ENCODE data around the gene ZFP36L1. TPM values are rescaled to one million over a fixed set of nuclear protein-coding genes. Genes with fewer than 3 reads are reported as not detected.

Gene ZFP36L1
- total and polyA plus RNA-seq, 2 of the 13 experiments (the other 11 are each of a cell fraction or from before 2014, with no cell fraction given): 7.4 to 10.2 TPM

DNA sequence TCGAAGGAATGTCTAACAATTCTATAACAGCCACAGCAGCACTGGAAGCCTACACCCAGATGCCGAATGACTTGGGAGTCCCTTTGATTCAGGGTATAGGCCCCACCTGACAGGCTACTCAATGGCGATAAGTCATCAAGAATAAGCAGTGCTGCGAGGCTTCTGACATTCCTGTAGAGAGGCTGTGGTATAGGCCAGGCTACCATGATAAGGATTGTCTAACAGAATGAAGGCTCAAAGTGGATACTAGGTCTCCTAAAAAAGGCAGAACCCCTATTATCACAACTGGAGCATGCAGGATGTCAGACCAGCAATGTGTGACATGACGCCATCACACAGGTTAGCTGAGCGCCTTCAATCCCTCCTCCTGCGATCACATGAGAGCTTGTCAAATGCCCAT, 53.2 kb downstream of the ZFP36L1 start (continued):
- TF ChIP-seq, protein P1, sequence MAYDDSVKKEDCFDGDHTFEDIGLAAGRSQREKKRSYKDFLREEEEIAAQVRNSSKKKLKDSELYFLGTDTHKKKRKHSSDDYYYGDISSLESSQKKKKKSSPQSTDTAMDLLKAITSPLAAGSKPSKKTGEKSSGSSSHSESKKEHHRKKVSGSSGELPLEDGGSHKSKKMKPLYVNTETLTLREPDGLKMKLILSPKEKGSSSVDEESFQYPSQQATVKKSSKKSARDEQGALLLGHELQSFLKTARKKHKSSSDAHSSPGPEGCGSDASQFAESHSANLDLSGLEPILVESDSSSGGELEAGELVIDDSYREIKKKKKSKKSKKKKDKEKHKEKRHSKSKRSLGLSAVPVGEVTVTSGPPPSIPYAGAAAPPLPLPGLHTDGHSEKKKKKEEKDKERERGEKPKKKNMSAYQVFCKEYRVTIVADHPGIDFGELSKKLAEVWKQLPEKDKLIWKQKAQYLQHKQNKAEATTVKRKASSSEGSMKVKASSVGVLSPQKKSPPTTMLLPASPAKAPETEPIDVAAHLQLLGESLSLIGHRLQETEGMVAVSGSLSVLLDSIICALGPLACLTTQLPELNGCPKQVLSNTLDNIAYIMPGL (CRISPR knock-in tag; IDR thresholded peaks at IDR 0.05; ENCODE audit: borderline replicate concordance in 1 of 2, low read depth in 1 of 2): no peak
- no peak for TF ChIP-seq MTF1 (CRISPR knock-in tag; IDR thresholded peaks at IDR 0.05)
- TF ChIP-seq, protein P2, sequence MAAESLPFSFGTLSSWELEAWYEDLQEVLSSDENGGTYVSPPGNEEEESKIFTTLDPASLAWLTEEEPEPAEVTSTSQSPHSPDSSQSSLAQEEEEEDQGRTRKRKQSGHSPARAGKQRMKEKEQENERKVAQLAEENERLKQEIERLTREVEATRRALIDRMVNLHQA (CRISPR knock-in tag; IDR thresholded peaks at IDR 0.05): no peak

DNA sequence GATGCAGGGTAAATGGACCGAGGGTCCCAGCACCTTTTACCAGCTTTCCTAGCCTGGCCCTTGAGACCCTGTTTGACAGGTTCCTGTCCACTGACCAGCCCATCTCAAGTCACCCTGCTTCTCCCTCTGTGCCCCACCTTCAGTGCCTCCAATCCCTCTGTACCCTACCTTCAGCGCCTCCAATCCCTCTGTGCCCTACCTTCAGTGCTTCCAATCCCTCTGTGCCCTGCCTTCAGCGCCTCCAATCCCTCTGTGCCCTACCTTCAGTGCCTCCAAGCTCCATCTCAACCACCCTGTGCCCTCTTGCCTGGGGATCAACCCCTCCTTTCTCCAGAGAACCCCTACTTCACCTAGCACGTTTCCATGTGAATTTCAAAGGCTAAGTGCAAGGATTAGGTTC, 54.3 kb downstream of the ZFP36L1 start:
- H3K4me2 ChIP-seq (ENCODE audit: low read depth, low read length): no peak overlapping the region
- intact Hi-C loops (cut with micrococcal nuclease; ENCODE audit: unreplicated experiment): no loop called here
- no peak for FAIRE-seq
- no peak overlapping the region for H2AFZ ChIP-seq (ENCODE audit: low read length)
- H3K27ac ChIP-seq (ENCODE audit: extremely low read length, insufficient read depth, low read length): no peak overlapping the region
- no peaks in the 10 kb centered on the region for H3K79me2 ChIP-seq (ENCODE audit: insufficient read depth, low read length)
- H3K36me3 ChIP-seq (replicated peaks in 1 of 2; ENCODE audit: control insufficient read depth in 1 of 2, insufficient read depth in 2 of 2, low read length in 2 of 2): no peaks in the 10 kb centered on the region
- H4K20me1 ChIP-seq (ENCODE audit: insufficient read depth, low read length): no peaks in the 10 kb centered on the region
- H3K4me1 ChIP-seq (ENCODE audit: insufficient read depth, low read length): peaks cover 28% of the 10 kb centered on the region
- no peak for DNase-seq (ENCODE audit: low spot score)
- no peaks in the 10 kb centered on the region; a peak in 1 of 5 replicates for H3K27me3 ChIP-seq (ENCODE audit: control insufficient read depth in 1 of 2, insufficient read depth in 2 of 2, low read length in 2 of 2)
- no peak overlapping the region for H3K9ac ChIP-seq (ENCODE audit: insufficient read depth, low read depth, low read length)
- in situ Hi-C loops (cut with HindIII; ENCODE audit: extremely low pct_ligation_motif_present, low pct_unique_long_range_greater_than_20kb): no loop called here
- peaks cover 5% of the 10 kb centered on the region; the same call in 1 of the 2 replicates for H3K9me3 ChIP-seq (ENCODE audit: low read length)
- ATAC-seq: no peak
- BruUV-seq (replicated peaks): no TSS peak
- ChIA-PET CTCF (ENCODE audit: low intra/inter-chr PET ratio, low total read pairs) (no interaction called here), POLR2A (no interaction called here)
- 35% methylated on average over 4 of the region's 4 CpGs for WGBS (ENCODE audit: low lambda C conversion rate)
- no peak overlapping the region for H3K4me3 ChIP-seq (replicated peaks in 1 of 3; ENCODE audit: insufficient read depth in 1 of 3, low read depth in 2 of 3, low read length in 3 of 3)
- TF ChIP-seq, protein P3, sequence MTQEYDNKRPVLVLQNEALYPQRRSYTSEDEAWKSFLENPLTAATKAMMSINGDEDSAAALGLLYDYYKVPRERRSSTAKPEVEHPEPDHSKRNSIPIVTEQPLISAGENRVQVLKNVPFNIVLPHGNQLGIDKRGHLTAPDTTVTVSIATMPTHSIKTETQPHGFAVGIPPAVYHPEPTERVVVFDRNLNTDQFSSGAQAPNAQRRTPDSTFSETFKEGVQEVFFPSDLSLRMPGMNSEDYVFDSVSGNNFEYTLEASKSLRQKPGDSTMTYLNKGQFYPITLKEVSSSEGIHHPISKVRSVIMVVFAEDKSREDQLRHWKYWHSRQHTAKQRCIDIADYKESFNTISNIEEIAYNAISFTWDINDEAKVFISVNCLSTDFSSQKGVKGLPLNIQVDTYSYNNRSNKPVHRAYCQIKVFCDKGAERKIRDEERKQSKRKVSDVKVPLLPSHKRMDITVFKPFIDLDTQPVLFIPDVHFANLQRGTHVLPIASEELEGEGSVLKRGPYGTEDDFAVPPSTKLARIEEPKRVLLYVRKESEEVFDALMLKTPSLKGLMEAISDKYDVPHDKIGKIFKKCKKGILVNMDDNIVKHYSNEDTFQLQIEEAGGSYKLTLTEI (CRISPR knock-in tag; conservative IDR thresholded peaks at IDR 0.05): no peak
- TF ChIP-seq PAX8 (CRISPR knock-in tag; IDR thresholded peaks at IDR 0.05; ENCODE audit: borderline replicate concordance) (no peak), SAFB2 (CRISPR knock-in tag; IDR thresholded peaks at IDR 0.05; ENCODE audit: borderline replicate concordance, low read depth) (no peak), KDM4B (CRISPR knock-in tag; IDR thresholded peaks at IDR 0.05) (no peak), ZNF557 (CRISPR knock-in tag; IDR thresholded peaks at IDR 0.05) (no peak), SP2 (CRISPR knock-in tag; IDR thresholded peaks at IDR 0.05) (no peak), SMAD1 (CRISPR knock-in tag; IDR thresholded peaks at IDR 0.05; ENCODE audit: borderline replicate concordance, low read depth) (no peak), ZMYM3 (CRISPR knock-in tag; IDR thresholded peaks at IDR 0.05) (no peak), ZNF562 (CRISPR knock-in tag; IDR thresholded peaks at IDR 0.05; ENCODE audit: borderline replicate concordance) (no peak), FOXA3 (CRISPR knock-in tag; IDR thresholded peaks at IDR 0.05) (no peak), DNMT1 (CRISPR knock-in tag; IDR thresholded peaks at IDR 0.05) (no peak), KLF9 (CRISPR knock-in tag; IDR thresholded peaks at IDR 0.05; ENCODE audit: low read depth) (no peak), ZNF83 (CRISPR knock-in tag; IDR thresholded peaks at IDR 0.05; ENCODE audit: borderline replicate concordance) (no peak)
- TF ChIP-seq, protein P4, sequence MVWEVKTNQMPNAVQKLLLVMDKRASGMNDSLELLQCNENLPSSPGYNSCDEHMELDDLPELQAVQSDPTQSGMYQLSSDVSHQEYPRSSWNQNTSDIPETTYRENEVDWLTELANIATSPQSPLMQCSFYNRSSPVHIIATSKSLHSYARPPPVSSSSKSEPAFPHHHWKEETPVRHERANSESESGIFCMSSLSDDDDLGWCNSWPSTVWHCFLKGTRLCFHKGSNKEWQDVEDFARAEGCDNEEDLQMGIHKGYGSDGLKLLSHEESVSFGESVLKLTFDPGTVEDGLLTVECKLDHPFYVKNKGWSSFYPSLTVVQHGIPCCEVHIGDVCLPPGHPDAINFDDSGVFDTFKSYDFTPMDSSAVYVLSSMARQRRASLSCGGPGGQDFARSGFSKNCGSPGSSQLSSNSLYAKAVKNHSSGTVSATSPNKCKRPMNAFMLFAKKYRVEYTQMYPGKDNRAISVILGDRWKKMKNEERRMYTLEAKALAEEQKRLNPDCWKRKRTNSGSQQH (CRISPR knock-in tag; IDR thresholded peaks at IDR 0.05; ENCODE audit: low read depth): no peak
- TF ChIP-seq, protein P5, sequence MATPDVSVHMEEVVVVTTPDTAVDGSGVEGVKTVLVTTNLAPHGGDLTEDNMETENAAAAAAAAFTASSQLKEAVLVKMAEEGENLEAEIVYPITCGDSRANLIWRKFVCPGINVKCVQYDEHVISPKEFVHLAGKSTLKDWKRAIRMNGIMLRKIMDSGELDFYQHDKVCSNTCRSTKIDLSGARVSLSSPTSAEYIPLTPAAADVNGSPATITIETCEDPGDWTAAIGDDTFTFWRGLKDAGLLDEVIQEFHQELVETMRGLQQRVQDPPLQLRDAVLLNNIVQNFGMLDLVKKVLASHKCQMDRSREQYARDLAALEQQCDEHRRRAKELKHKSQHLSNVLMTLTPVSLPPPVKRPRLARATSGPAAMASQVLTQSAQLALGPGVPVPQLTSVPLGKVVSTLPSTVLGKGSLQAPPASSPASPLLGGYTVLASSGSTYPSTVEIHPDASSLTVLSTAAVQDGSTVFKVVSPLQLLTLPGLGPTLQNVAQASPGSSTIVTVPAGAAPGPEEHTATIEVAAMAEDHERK (CRISPR knock-in tag; IDR thresholded peaks at IDR 0.05; ENCODE audit: low read depth): no peak

Measured in HepG2 (cell line).